Brain microvascular endothelial cell (primary cell): Measurements from ENCODE around the gene TCN2.
"Not testable (repeated sequence)": the region's sequence is repeated elsewhere in the genome, so short reads cannot be mapped to it uniquely, and the experiment has no call there.

ENCODE experiments used
- DNase-seq: peaks from one replicate; pipeline ENCODE4 v3.0.0-alpha.2; 2020
- H3K27ac ChIP-seq: fragments of 250-450 bp; sonication (Bioruptor Pico); 2 replicates; pipeline ENCODE4 v1.5.1; 2020; ENCODE audit warnings: mild to moderate bottlenecking, moderate library complexity
- H3K27me3 ChIP-seq: fragments of 250-450 bp; sonication (Bioruptor Pico); replicated peaks from 2 replicates; pipeline ENCODE4 v1.5.1; 2020; ENCODE audit warnings: mild to moderate bottlenecking
- H3K36me3 ChIP-seq: fragments of 250-450 bp; sonication (Bioruptor Pico); replicated peaks from 2 replicates; pipeline ENCODE4 v1.5.1; 2020; ENCODE audit warnings: mild to moderate bottlenecking
- H3K4me3 ChIP-seq: 2 replicates; pipeline ENCODE4 v1.5.1; 2011; ENCODE audit warnings: low read depth, mild to moderate bottlenecking, control low read depth, low read length, moderate library complexity
- in situ Hi-C: cut with HindIII; loops from 2 replicates; pipeline ENCODE4 v1.10.0; 2017; ENCODE audit warnings: low sequenced_read_pairs, low pct_ligation_motif_present
- TF ChIP-seq, protein P1 (sequence below): IDR thresholded peaks from 2 replicates; pipeline ENCODE4 v1.5.1; 2011; ENCODE audit warnings: low read depth, mild to moderate bottlenecking, moderate library complexity, low read length, control low read depth, inconsistent platforms; ENCODE audit errors: missing control alignments

Gene TCN2

DNA sequence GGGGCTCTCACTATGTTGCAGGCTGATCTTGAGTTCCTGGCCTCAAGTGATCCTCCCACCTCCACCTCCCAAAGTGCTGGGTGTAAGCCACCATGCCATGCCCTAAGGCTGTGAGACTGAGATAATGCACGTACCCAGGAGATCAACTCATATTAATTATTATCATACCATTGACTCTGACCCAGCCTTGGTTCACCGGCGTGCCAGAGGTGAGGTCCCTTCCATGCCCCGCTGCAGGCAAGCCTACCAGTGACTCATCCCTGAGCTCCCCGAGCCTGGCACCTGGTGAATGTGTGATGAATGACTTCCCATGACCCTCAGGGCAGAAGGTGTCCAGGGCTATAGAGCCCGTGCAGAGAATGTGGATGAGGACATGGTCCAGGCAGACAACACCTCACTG, 44.6 kb upstream of the TCN2 start:
- H3K27me3 ChIP-seq = no peaks in the 10 kb centered on the region
- TF ChIP-seq, protein P1, sequence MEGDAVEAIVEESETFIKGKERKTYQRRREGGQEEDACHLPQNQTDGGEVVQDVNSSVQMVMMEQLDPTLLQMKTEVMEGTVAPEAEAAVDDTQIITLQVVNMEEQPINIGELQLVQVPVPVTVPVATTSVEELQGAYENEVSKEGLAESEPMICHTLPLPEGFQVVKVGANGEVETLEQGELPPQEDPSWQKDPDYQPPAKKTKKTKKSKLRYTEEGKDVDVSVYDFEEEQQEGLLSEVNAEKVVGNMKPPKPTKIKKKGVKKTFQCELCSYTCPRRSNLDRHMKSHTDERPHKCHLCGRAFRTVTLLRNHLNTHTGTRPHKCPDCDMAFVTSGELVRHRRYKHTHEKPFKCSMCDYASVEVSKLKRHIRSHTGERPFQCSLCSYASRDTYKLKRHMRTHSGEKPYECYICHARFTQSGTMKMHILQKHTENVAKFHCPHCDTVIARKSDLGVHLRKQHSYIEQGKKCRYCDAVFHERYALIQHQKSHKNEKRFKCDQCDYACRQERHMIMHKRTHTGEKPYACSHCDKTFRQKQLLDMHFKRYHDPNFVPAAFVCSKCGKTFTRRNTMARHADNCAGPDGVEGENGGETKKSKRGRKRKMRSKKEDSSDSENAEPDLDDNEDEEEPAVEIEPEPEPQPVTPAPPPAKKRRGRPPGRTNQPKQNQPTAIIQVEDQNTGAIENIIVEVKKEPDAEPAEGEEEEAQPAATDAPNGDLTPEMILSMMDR = no peak
- H3K4me3 ChIP-seq = no peak overlapping the region
- H3K27ac ChIP-seq = no peak overlapping the region
- DNase-seq = no peak
- in situ Hi-C loops = no loop called here
- H3K36me3 ChIP-seq = no peaks in the 10 kb centered on the region

- no peaks in the 10 kb centered on the region for H3K36me3 ChIP-seq
Measured at GRCh38 chr22:30564045-30564760, 42.8 kb upstream of the TCN2 start.

GRCh38 chr22:30564761-30565119, 42.2 kb upstream of the TCN2 start:
- TF ChIP-seq, protein P1 = no peak
- in situ Hi-C loops = no loop called here
- H3K4me3 ChIP-seq = no peak overlapping the region
- DNase-seq = no peak
- H3K27ac ChIP-seq = no peak overlapping the region
- H3K27me3 ChIP-seq = no peaks in the 10 kb centered on the region
- no peaks in the 10 kb centered on the region for H3K36me3 ChIP-seq

More at GRCh38 chr22:30564045-30564760, 42.8 kb upstream of the TCN2 start:
- H3K27ac ChIP-seq = no peak overlapping the region
- no peak for DNase-seq
- no peak overlapping the region for H3K4me3 ChIP-seq
- TF ChIP-seq, protein P1 = no peak
- in situ Hi-C loops = no loop called here
- H3K27me3 ChIP-seq = no peaks in the 10 kb centered on the region

- Histone ChIP-seq H3K4me3 (no peak overlapping the region), H3K36me3 (no peaks in the 10 kb centered on the region), H3K27ac (no peak overlapping the region), H3K27me3 (no peaks in the 10 kb centered on the region)
- in situ Hi-C loops = no loop called here
- no peak for DNase-seq
- TF ChIP-seq, protein P1 = no peak
Measured at GRCh38 chr22:30565341-30565740, 41.6 kb upstream of the TCN2 start.

- Histone ChIP-seq H3K27ac (no peak overlapping the region), H3K4me3 (no peak overlapping the region), H3K36me3 (no peaks in the 10 kb centered on the region), H3K27me3 (no peaks in the 10 kb centered on the region)
- no peak for DNase-seq
- TF ChIP-seq, protein P1 = no peak
- in situ Hi-C loops = no loop called here
Measured at GRCh38 chr22:30566125-30566524, 40.8 kb upstream of the TCN2 start.

DNA sequence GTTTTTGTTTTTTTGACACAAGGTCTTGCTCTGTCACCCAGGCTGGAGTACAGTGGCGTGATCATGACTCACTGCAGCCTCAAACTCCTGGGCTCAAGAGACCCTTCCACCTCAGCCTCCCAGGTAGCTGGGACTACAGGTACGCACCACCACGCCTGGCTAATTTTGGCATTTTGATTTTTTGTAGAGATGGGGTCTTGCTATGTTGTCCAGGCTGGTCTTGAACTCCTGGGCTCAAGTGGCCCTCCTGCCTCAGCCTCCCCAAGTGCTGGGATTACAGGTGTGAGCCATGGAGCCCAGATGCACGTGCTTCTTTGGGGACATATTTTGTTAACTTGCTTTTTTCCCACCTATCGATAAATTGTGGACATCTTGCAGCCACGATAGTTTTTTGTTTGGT, 39.7 kb upstream of the TCN2 start:
- H3K27me3 ChIP-seq, H3K36me3 ChIP-seq, DNase-seq, H3K27ac ChIP-seq, in situ Hi-C loops, H3K4me3 ChIP-seq: not testable (repeated sequence)
